ENCODE data around the gene BOLA2.
"Not testable (repeated sequence)": the region's sequence is repeated elsewhere in the genome, so short reads cannot be mapped to it uniquely, and the experiment has no call there.

The BOLA2 gene

DNA sequence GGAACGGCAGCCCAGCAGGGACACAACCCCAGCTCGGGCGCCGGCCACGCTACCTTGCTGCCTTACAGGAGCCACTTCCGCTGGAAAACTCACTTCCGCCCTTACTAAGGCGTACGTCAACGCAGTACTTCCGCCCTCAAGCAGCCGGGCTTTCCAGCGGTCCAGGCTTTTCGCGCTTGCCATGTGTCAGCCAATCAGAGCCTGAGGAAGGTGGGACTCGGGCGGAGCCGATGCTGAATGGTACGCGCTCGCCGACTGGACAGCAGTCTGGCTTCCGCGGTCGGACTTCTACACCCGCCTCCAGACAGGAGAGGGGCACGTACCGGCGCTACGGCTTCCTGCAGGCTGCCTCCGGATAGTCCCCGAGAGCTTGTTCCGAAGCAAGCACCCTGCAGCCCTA lies at the start of gene BOLA2, which contains the start of gene SLX1B:
BOLA2 (minus strand) TSS at position 83 of the 400 bp plus-strand sequence. CDS start 98 bp downstream, outside the sequence.
SLX1B (plus strand) TSS at position 265 of the 400 bp plus-strand sequence.
- DNase-seq: not testable (repeated sequence)

DNA sequence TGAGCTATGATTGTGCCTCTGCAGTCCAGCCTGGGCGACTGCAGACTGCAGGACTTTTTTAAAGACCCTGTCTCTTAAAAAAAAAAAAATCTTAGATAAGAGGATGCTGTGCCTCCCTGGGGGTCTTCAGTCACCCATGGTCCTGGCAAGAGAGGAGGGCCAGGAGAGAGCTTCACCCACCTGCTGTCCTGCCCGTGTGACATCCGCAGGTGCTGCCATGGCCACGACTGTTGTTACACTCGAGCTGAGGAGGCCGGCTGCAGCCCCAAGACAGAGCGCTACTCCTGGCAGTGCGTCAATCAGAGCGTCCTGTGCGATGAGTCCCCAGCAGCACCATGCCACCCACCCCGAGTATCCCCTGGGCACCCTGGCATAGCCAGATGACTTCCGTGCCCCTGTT lies 28.1 kb upstream of the BOLA2 start:
- peak in 1 of 2 experiments; percentile 0 for DNase-seq

GRCh38 chr16:29472065-29472464 lies 17.9 kb upstream of the BOLA2 start:
- not testable (repeated sequence) for DNase-seq

DNA sequence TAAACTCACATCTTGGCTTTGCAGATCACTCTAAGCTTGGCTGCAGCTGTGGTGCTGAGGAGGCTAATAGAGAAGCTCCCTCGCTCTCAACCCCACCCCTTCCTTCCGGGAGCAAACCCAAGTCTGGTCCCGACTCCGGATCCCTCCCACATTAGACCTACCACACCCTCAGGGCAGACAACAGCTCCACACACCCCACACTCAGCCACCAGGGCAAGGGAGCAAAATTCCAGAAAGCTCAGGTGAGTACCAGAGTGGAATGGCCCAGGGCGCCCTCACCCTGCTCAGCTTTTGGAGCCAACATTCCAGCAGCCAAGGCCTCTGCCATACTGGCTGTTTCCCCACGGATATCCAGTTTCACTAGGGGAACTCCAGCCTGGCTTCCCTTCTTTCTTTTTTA lies 15.5 kb upstream of the BOLA2 start:
- DNase-seq: peak; percentile 6 to 15

- not testable (repeated sequence) for DNase-seq
Observed at GRCh38 chr16:29467654-29468366, 13.7 kb upstream of the BOLA2 start.

DNA sequence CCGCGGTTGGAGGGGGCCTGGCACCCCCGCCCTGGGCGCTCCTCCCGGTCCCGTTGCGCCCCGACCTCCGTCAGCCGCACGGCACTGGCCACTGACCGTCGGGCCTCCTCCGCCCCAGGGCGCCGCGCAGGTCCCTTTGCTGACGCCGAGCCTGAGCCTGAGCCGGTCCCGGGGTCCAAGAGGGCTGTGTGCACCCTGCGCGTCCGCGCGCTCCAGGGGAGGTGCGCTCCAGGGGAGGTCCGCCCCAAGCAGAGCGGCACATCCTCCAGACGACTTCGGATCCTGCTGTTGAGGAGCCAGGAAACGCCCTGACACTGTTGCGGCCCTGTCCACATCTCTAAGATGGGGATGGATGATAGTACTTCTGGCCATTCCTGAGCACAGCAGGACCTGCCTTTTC lies 12.8 kb upstream of the BOLA2 start:
- DNase-seq: not testable (repeated sequence)

GRCh38 chr16:29465985-29466824 lies 12.1 kb upstream of the BOLA2 start:
- DNase-seq: not testable (repeated sequence)

DNA sequence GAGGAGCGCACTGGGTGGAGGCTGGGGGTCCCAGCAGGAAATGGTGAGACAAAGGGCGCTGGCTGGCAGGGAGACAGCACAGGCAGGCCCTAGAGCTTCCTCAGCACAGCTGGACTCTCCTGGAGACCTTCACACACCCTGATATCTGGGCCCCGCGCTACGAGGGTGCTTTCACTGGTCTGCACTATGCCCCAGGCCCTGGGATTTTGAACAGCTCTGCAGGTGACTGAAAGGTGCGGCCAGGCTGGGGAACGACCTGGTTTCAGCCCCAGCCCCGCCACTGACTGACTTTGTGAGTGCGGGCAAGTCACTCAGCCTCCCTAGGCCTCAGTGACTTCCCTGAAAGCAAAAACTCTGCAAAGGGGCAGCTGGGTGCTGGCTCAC lies 6.5 kb upstream of the BOLA2 start:
- not testable (repeated sequence) for DNase-seq

- DNase-seq: not testable (repeated sequence)
Observed at GRCh38 chr16:29459706-29460646, 5.8 kb upstream of the BOLA2 start, which contains the start of gene SULT1A4. SULT1A4 (plus strand) TSS chr16:29459913; CDS start chr16:29461386, 1,473 bp downstream.

- not testable (repeated sequence) for DNase-seq
Observed at GRCh38 chr16:29457660-29458059, 3.5 kb upstream of the BOLA2 start.

DNA sequence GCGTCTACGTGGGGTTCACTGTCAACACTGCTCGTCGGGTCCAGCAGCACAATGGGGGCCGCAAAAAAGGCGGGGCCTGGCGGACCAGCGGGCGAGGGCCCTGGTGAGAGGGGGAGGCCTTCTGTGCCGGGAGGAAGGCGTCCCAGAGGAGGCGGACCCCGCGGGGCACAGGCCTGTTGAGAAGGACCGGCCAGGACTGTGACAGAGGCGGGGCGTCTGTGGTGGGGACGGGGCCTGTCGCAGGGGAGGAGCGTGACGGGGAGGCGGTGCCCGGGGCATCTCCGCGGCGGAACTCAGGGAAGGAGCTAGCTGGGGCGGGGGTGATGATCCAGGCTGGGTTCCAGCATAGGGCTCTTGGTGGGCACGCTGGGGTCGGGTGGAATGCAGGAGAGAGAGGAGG lies 677 bp upstream of the BOLA2 start:
- not testable (repeated sequence) for DNase-seq

- not testable (repeated sequence) for DNase-seq
Observed at GRCh38 chr16:29453754-29454153, 397 bp downstream of the BOLA2 start.

GRCh38 chr16:29425390-29425789 lies 28.8 kb downstream of the BOLA2 start:
- not testable (repeated sequence) for DNase-seq

GRCh38 chr16:29423587-29423986 lies 30.6 kb downstream of the BOLA2 start:
- DNase-seq: not testable (repeated sequence)

- DNase-seq: not testable (repeated sequence)
Observed at GRCh38 chr16:29405249-29405648, 48.9 kb downstream of the BOLA2 start.
